ENCODE data around the gene SMARCAL1.

DNA sequence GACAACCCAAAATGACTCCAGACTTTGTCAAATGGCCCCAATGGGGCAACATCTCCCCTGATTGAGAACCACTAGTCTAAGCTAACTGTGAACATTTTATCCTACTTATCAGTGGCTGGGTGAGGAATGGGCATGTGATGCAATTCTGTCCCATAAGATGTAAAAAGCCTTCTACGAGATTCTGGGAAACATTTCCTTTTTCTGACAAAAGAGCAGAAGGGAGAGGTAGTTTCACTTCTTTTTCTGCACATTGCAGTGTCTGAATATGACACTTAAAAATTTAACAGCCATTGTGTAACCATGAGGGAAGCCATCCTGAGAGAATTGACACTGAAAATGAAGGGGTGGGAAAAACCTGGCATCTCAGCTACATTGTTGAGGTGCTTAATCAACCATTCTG lies 22.7 kb upstream of the SMARCAL1 start:
- TF ChIP-seq POLR2A (IDR thresholded peaks at IDR 0.05; ENCODE audit: low read depth, low read length): no peak
- TF ChIP-seq RAD21 (IDR thresholded peaks at IDR 0.05; ENCODE audit: low read length): no peak
- TF ChIP-seq, protein P1, sequence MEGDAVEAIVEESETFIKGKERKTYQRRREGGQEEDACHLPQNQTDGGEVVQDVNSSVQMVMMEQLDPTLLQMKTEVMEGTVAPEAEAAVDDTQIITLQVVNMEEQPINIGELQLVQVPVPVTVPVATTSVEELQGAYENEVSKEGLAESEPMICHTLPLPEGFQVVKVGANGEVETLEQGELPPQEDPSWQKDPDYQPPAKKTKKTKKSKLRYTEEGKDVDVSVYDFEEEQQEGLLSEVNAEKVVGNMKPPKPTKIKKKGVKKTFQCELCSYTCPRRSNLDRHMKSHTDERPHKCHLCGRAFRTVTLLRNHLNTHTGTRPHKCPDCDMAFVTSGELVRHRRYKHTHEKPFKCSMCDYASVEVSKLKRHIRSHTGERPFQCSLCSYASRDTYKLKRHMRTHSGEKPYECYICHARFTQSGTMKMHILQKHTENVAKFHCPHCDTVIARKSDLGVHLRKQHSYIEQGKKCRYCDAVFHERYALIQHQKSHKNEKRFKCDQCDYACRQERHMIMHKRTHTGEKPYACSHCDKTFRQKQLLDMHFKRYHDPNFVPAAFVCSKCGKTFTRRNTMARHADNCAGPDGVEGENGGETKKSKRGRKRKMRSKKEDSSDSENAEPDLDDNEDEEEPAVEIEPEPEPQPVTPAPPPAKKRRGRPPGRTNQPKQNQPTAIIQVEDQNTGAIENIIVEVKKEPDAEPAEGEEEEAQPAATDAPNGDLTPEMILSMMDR (conservative IDR thresholded peaks at IDR 0.05; ENCODE audit: low read depth, low read length): no peak
- TF ChIP-seq, protein P2, sequence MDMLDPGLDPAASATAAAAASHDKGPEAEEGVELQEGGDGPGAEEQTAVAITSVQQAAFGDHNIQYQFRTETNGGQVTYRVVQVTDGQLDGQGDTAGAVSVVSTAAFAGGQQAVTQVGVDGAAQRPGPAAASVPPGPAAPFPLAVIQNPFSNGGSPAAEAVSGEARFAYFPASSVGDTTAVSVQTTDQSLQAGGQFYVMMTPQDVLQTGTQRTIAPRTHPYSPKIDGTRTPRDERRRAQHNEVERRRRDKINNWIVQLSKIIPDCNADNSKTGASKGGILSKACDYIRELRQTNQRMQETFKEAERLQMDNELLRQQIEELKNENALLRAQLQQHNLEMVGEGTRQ (IDR thresholded peaks at IDR 0.05; ENCODE audit: low read depth, low read length): no peak
- TF ChIP-seq FOS (IDR thresholded peaks at IDR 0.05; ENCODE audit: low read depth, low read length): no peak
- no peak for TF ChIP-seq MXI1 (IDR thresholded peaks at IDR 0.05; ENCODE audit: borderline replicate concordance, low read depth, low read length)
- TF ChIP-seq SMC3 (IDR thresholded peaks at IDR 0.05; ENCODE audit: low read depth, low read length): no peak
- TF ChIP-seq MAZ (IDR thresholded peaks at IDR 0.05; ENCODE audit: borderline replicate concordance, low read depth, low read length): no peak
- TF ChIP-seq, protein P3, sequence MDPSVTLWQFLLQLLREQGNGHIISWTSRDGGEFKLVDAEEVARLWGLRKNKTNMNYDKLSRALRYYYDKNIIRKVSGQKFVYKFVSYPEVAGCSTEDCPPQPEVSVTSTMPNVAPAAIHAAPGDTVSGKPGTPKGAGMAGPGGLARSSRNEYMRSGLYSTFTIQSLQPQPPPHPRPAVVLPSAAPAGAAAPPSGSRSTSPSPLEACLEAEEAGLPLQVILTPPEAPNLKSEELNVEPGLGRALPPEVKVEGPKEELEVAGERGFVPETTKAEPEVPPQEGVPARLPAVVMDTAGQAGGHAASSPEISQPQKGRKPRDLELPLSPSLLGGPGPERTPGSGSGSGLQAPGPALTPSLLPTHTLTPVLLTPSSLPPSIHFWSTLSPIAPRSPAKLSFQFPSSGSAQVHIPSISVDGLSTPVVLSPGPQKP (IDR thresholded peaks at IDR 0.05; ENCODE audit: borderline replicate concordance, low read depth, low read length): no peak

Measured in IMR-90 (cell line).